ENCODE results near the gene A3GALT2. TPM values are rescaled to one million over a fixed set of nuclear protein-coding genes. Genes with fewer than 3 reads are reported as not detected.

A3GALT2 gene
- total and polyA plus RNA-seq, 9 of the 15 experiments (the other 6 are each of a cell fraction or from before 2014, with no cell fraction given) = not detected

- no peak for DNase-seq (ENCODE audit: extremely low read depth in 1 of 4, low spot score in 3 of 4)
- Histone ChIP-seq H3K27me3 (ENCODE audit: control insufficient read depth in 2 of 2, insufficient read depth in 2 of 2, low read length in 2 of 2) (peaks cover 4 to 35% of the 10 kb centered on the region in 2 experiments; a peak in 4 of 5 replicates), H4K20me1 (replicated peaks; ENCODE audit: control insufficient read depth, insufficient read depth, low read length) (peaks cover 10% of the 10 kb centered on the region; the same call in 1 of the 2 replicates), H3K4me3 (no peak overlapping the region), H3K4me2 (ENCODE audit: insufficient read depth, low read length) (no peak overlapping the region), H3K9me3 (replicated peaks; ENCODE audit: control insufficient read depth, insufficient read depth, low read depth, low read length) (no peaks in the 10 kb centered on the region), H3K9me1 (ENCODE audit: control insufficient read depth, insufficient read depth, low read length) (no peaks in the 10 kb centered on the region), H3K4me1 (replicated peaks in 1 of 2; ENCODE audit: control insufficient read depth in 2 of 2, insufficient read depth in 2 of 2, low read length in 2 of 2) (0 out of 5 replicates have a peak, but pooled peaks cover 0 to 2% of the 10 kb centered on the region in 2 experiments), H3K36me3 (ENCODE audit: control insufficient read depth, insufficient read depth, low read length) (no peaks in the 10 kb centered on the region), H3K9ac (ENCODE audit: insufficient read depth in 1 of 2, low read depth in 2 of 2, low read length in 2 of 2) (no peak overlapping the region), H3K27ac (ENCODE audit: extremely low read depth, low read depth, low read length) (no peak overlapping the region), H2AFZ (ENCODE audit: low read depth, low read length) (no peak overlapping the region), H3K79me2 (ENCODE audit: control insufficient read depth, insufficient read depth, low read length) (no peaks in the 10 kb centered on the region)
- ChIA-PET POLR2A (no interaction called here), CTCF (ENCODE audit: low intra/inter-chr PET ratio) (no interaction called here)
- FAIRE-seq = no peak
- intact Hi-C loops (cut with micrococcal nuclease) (no loop called here), in situ Hi-C loops (cut with MboI) (no loop called here)
- no TSS peak for BruUV-seq (replicated peaks)
- ATAC-seq = no peak
- 2% methylated on average over 10 of the region's 10 CpGs for WGBS (ENCODE audit: insufficient coverage, low coverage, missing lambda C conversion rate)
- peak; percentile 21 for TF ChIP-seq RBM25 (IDR thresholded peaks at IDR 0.05; ENCODE audit: low read depth, low read length, severe bottlenecking)
- TF ChIP-seq FIP1L1 (IDR thresholded peaks at IDR 0.05; ENCODE audit: low read depth, low read length, poor library complexity, severe bottlenecking) = no peak
- no peak for TF ChIP-seq ELF4 (CRISPR knock-in tag; IDR thresholded peaks at IDR 0.05)
- no peak for TF ChIP-seq HMGXB4 (CRISPR knock-in tag; IDR thresholded peaks at IDR 0.05)
- no peak for TF ChIP-seq BRCA1 (IDR thresholded peaks at IDR 0.05)
- no peak for TF ChIP-seq BRCA1 (CRISPR knock-in tag; IDR thresholded peaks at IDR 0.05)
- no peak for TF ChIP-seq THRAP3 (IDR thresholded peaks at IDR 0.05; ENCODE audit: borderline replicate concordance)
- TF ChIP-seq USF1 (CRISPR knock-in tag; IDR thresholded peaks at IDR 0.05) = peak; percentile 60; the same call in 1 of the 2 replicates
- no peak for TF ChIP-seq RUNX1 (IDR thresholded peaks at IDR 0.05; ENCODE audit: low read depth)
- TF ChIP-seq ZBTB2 (IDR thresholded peaks at IDR 0.05) = no peak
- TF ChIP-seq ZNF408 (CRISPR knock-in tag; IDR thresholded peaks at IDR 0.05; ENCODE audit: low read depth) = no peak
- no peak for TF ChIP-seq FOSL1 (tag; conservative IDR thresholded peaks at IDR 0.05)
- no peak for TF ChIP-seq KAT2B (IDR thresholded peaks at IDR 0.05; ENCODE audit: low read depth, low read length)
- no peak for TF ChIP-seq POLR3G (IDR thresholded peaks at IDR 0.05; ENCODE audit: extremely low read depth, insufficient read length, insufficient replicate concordance)
- TF ChIP-seq USF2 (CRISPR knock-in tag; IDR thresholded peaks at IDR 0.05) = peak; percentile 9; the same call in 1 of the 2 replicates
These were observed 54.9 kb downstream of the A3GALT2 start for GRCh38 chr1:33265780-33266605.
